ENCODE measurements around the gene PREX1. TPM values are rescaled to one million over a fixed set of nuclear protein-coding genes. Genes with fewer than 3 reads are reported as not detected.

PREX1 gene
- total RNA-seq, 4 donors from 2014 or later, result 9.9 to 150 (median 18.4) TPM

GRCh38 chr20:48809673-48810072, 18.1 kb downstream of the PREX1 start:
- Histone ChIP-seq H3K27me3 (no peaks in the 10 kb centered on the region), H3K9me3 (no peaks in the 10 kb centered on the region), H3K4me3 (no peak overlapping the region), H3K4me1 (peaks cover 0 to 3% (median 0%) of the 10 kb centered on the region in 4 donors), H3K27ac (no peak overlapping the region), H3K36me3 (no peaks in the 10 kb centered on the region)
- no peak for TF ChIP-seq CTCF (IDR thresholded peaks at IDR 0.05)
- DNase-seq, result no peak

DNA sequence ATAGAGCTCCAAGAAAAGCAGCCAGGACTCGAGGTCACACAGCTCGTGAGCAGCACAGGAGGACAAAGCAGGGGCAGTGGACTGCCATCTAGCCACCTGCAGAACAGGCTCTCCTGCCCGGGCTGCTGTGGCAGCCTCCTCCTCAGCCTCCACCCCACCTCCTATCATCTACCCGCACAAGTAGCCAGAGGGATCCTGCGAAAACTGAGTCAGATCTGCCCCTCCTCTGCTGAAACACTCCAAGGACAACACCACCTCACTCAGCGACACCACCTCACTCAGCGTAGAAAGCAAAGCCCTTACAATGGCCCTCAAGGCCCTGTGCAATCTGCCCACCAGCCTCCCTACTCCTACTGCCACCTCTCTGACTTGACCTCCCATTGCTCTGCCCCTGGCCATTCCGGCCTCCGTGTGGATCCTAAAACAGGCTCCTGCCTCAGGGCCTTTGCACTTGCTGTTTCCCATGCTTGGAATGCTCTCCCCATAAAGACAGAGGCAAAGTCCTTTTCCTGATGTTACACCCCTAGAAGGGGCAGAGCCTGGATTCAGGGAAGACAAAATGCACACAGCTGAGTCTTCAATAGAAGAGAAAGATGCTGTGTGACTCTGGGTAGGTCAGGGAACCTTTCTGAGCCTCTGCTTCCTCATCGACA, 19.3 kb downstream of the PREX1 start:
- Histone ChIP-seq H3K4me1 (peaks cover 0 to 1% (median 0%) of the 10 kb centered on the region in 4 donors), H3K27ac (no peak overlapping the region), H3K36me3 (no peaks in the 10 kb centered on the region), H3K4me3 (no peak overlapping the region), H3K27me3 (no peaks in the 10 kb centered on the region), H3K9me3 (no peaks in the 10 kb centered on the region)
- TF ChIP-seq POLR2A (IDR thresholded peaks at IDR 0.05), result no peak
- TF ChIP-seq CTCF (IDR thresholded peaks at IDR 0.05), result no peak
- DNase-seq, result no peak

DNA sequence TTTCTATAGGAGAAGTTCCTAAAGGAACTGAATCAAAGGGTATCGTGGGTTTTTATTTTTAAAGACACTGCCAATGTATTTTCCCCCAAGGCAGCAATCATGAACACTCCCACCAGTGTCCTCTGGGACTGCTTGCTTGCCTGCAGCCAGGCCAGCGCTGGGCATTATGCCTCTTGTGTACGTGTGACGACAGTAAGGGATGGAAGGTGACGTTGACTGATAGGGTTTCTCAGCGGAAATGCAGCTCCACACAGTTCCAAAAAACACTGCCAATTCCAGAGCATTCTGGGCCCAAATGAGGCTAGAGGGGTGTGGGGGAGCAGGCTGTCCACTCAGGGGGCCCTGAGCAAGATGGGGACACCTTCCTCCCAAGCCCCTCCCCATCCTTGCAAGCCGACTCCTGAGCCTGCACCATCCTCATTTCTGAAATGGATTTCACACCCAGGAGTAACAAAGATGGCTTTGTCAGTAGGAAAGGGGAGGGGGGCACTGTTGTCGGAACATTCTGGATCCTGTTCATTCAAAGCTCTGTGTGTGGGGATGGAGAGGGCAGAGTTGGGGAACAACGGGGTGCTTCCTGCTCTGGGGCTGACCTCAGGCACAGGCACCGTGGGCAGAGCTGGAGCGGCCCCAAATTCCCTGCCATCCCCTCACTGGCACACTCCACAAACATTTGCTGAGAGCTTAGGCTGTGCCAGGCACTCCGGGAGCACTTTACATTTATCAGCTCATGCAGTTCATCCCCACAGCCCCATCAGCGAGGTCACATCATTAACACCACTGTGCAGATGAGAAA, 20.0 kb downstream of the PREX1 start:
- Histone ChIP-seq H3K27me3 (no peaks in the 10 kb centered on the region), H3K36me3 (no peaks in the 10 kb centered on the region), H3K27ac (no peak overlapping the region), H3K4me3 (no peak overlapping the region), H3K9me3 (no peaks in the 10 kb centered on the region), H3K4me1 (peaks cover 0 to 6% (median 0%) of the 10 kb centered on the region in 4 donors)
- TF ChIP-seq POLR2A (IDR thresholded peaks at IDR 0.05) (no peak), CTCF (IDR thresholded peaks at IDR 0.05) (no peak)
- DNase-seq, result no peak

- DNase-seq, result no peak
- Histone ChIP-seq H3K9me3 (no peaks in the 10 kb centered on the region), H3K36me3 (no peaks in the 10 kb centered on the region), H3K27me3 (no peaks in the 10 kb centered on the region), H3K4me3 (no peak overlapping the region), H3K27ac (no peak overlapping the region), H3K4me1 (peaks cover 0 to 6% (median 0%) of the 10 kb centered on the region in 4 donors)
- no peak for TF ChIP-seq CTCF (IDR thresholded peaks at IDR 0.05)
- TF ChIP-seq POLR2A (IDR thresholded peaks at IDR 0.05), result no peak
Measured at GRCh38 chr20:48807051-48807450, 20.7 kb downstream of the PREX1 start.

GRCh38 chr20:48805716-48806115, 22.1 kb downstream of the PREX1 start:
- no peak for DNase-seq
- no peak overlapping the region for H3K27ac ChIP-seq
- TF ChIP-seq POLR2A (IDR thresholded peaks at IDR 0.05), result no peak
- TF ChIP-seq CTCF (IDR thresholded peaks at IDR 0.05), result no peak
- H3K9me3 ChIP-seq, result no peaks in the 10 kb centered on the region
- peaks cover 0 to 6% (median 0%) of the 10 kb centered on the region in 4 donors for H3K4me1 ChIP-seq
- no peaks in the 10 kb centered on the region for H3K27me3 ChIP-seq
- H3K4me3 ChIP-seq, result no peak overlapping the region
- H3K36me3 ChIP-seq, result no peaks in the 10 kb centered on the region
